PC-9 (cell line): ENCODE data around the gene KIF5B.

Source experiments
- EZH2 ChIP-seq: fragments of 200-600 bp; sonication (generic); IDR thresholded peaks from 2 replicates; pipeline ENCODE4 v1.8.0; 2017; ENCODE audit warnings: antibody characterized with exemption, low read depth
- TF ChIP-seq, protein P1 (sequence below): fragments of 200-600 bp; sonication (generic); conservative IDR thresholded peaks from 2 replicates; pipeline ENCODE4 v1.6.1; 2017; ENCODE audit warnings: mixed run types, antibody characterized with exemption, mild to moderate bottlenecking, moderate library complexity

DNA sequence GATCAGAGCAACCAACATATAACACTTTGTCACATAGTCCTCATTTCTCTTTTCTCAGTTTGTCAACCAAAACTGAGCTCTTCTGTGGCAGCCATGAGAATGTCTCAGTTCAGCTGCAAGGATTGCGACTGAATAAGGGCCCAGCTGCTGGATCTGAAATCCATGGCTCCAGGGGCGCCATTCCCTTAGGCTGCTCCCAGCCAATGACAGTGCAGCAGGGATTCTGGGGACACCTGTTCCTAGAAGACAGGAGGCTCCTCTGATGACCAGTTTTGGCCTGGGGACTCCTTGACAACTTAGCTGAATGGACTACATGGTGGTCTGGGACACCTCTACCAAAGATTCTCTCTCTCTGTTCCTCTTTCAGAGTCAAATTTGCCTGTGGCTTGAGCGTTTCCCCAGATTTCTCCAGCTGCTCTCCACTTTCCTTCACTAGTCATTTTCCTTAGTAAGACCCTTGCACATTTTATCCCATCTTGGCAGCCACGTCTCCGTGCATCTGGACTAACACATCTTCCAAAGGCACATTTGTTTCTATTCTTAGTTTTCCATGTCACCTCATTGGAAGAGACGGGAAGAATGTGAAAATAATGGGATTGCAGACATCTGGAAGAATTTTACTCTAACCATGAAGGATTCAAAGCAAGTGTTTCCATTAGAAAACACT lies 28.1 kb upstream of the KIF5B start:
- TF ChIP-seq, protein P1, sequence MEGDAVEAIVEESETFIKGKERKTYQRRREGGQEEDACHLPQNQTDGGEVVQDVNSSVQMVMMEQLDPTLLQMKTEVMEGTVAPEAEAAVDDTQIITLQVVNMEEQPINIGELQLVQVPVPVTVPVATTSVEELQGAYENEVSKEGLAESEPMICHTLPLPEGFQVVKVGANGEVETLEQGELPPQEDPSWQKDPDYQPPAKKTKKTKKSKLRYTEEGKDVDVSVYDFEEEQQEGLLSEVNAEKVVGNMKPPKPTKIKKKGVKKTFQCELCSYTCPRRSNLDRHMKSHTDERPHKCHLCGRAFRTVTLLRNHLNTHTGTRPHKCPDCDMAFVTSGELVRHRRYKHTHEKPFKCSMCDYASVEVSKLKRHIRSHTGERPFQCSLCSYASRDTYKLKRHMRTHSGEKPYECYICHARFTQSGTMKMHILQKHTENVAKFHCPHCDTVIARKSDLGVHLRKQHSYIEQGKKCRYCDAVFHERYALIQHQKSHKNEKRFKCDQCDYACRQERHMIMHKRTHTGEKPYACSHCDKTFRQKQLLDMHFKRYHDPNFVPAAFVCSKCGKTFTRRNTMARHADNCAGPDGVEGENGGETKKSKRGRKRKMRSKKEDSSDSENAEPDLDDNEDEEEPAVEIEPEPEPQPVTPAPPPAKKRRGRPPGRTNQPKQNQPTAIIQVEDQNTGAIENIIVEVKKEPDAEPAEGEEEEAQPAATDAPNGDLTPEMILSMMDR, result no peak
- TF ChIP-seq EZH2, result no peak
